ENCODE results near the gene HHIP.

HHIP gene

DNA sequence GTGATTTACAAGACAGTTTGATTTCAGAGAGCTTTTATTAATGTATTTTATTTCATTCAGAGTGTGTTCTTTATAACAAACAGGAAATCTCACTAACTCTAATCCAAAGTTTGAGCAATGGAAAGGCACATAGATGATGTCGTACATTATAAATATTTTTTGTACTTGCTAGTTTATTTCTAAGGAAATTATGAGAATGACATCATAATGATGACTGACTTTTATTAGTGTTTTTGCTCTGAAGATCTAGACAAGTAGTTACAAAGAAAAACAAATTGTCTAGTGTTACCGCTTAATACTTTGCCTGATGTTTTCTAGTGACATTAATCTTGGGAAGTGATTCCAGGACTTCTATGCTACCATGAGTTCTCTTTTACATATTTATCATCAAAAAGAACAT, 43.2 kb downstream of the HHIP start:
- TF ChIP-seq, protein P1, sequence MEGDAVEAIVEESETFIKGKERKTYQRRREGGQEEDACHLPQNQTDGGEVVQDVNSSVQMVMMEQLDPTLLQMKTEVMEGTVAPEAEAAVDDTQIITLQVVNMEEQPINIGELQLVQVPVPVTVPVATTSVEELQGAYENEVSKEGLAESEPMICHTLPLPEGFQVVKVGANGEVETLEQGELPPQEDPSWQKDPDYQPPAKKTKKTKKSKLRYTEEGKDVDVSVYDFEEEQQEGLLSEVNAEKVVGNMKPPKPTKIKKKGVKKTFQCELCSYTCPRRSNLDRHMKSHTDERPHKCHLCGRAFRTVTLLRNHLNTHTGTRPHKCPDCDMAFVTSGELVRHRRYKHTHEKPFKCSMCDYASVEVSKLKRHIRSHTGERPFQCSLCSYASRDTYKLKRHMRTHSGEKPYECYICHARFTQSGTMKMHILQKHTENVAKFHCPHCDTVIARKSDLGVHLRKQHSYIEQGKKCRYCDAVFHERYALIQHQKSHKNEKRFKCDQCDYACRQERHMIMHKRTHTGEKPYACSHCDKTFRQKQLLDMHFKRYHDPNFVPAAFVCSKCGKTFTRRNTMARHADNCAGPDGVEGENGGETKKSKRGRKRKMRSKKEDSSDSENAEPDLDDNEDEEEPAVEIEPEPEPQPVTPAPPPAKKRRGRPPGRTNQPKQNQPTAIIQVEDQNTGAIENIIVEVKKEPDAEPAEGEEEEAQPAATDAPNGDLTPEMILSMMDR (conservative IDR thresholded peaks at IDR 0.05): no peak
- H3K27ac ChIP-seq: no peak overlapping the region

DNA sequence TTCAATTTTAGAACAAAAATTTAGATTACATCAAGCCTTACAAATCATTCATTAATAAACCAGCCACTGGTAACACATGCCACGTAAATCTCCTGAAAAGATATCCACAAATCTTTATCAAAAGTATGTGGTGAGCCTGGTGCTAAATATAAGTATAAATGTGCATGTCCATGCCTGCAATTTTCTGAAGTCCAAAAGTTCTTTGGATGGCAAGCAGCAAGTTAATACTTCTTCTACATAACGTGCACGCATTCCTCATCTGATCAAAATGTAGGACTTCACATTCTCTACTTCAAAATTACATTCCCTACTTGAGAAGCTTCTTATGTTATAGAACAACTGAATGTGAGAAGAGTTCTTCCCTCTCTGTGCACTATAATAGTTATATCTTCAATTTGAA, 49.8 kb downstream of the HHIP start:
- no peak overlapping the region for H3K27ac ChIP-seq
- no peak for TF ChIP-seq ZFX (IDR thresholded peaks at IDR 0.05)
- TF ChIP-seq, protein P1 (conservative IDR thresholded peaks at IDR 0.05): no peak

DNA sequence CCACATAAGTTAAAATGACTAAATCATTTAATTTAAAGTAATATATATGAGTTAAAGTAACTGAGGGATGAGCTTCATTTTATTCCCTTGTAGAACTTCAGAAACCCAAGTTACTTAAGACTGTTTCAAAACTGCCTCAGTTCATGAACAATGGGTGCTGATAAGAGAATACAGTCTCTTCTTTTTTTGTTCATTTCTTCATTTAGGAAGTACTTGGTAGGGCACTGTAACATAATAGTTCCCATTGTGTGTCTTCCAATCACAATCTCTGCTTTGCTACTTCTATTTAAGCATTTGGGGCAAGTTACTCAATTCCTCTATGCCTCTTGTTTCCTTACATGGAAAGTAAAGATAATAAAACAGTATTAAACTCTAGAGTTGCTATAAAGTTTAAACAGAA, 50.4 kb downstream of the HHIP start:
- no peak overlapping the region for H3K27ac ChIP-seq
- TF ChIP-seq ZFX (IDR thresholded peaks at IDR 0.05): no peak
- TF ChIP-seq, protein P1 (conservative IDR thresholded peaks at IDR 0.05): no peak

DNA sequence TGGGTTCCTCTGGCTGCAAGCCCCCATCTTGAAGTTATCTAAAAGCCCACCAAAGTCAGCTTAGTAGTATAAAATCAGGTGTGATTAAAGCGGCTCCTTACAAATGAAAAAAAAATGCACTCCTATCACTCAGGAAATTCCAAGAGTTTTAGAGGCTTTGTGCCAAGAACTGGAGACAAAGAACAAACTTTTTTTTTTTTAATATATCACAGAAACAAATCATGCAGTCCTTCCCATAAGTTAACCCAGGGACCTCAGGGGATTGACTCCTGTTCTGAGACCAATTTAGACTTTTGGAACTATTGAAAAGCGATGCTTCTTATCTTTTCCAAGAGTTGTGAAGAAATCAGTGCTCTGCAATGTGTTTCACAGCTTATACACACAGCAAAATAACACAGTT, 53.6 kb downstream of the HHIP start:
- TF ChIP-seq, protein P1 (conservative IDR thresholded peaks at IDR 0.05): no peak
- TF ChIP-seq ZFX (IDR thresholded peaks at IDR 0.05): no peak
- no peak overlapping the region for H3K27ac ChIP-seq

DNA sequence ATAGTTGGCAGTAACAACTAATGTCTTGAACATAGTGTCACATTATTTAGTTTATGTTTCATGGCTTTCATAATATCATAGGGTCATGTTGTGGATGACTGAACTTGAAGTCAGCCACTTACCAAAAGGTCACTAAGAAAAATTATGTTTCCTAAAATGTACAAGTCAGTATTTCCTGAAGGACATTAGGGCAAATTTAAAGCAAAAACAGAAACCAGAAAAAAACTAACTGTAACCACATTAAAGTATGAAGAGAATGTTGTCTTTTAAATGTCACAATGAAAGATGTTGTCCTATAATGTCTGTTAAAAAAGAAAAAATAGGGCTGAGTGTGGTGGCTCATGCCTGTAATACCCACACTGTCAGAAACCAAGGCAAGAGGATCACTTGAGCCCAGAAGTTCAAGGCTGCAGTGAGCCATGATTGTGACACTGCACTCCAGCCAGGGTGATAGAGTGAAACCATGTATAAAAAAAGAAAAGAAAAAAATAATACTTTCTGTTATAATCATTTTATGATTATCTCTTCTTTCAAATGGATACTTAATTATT, 55.8 kb downstream of the HHIP start:
- TF ChIP-seq ZFX (IDR thresholded peaks at IDR 0.05): no peak
- TF ChIP-seq, protein P1 (conservative IDR thresholded peaks at IDR 0.05): no peak
- H3K27ac ChIP-seq: no peak overlapping the region

DNA sequence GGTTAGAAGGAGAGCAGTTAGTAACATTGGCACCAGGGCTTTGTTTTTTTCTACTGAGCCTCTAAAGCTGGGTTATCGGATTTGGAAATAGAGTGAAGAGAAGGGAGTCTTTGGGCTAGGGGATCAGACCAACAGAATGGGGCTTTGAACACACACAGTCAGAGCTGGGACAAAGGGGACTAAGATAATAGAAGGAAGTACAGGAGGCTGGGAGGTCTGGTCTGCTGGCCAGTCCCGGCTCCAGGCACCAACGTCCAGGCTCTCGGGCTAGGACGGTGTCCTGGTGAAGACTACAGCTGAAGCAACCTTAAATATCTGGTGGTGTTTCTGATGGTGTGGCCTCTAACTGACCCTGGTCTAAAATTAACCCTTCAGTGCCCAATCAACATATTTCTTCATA, 57.5 kb downstream of the HHIP start:
- H3K27ac ChIP-seq: no peak overlapping the region
- no peak for TF ChIP-seq ZFX (IDR thresholded peaks at IDR 0.05)
- TF ChIP-seq, protein P1 (conservative IDR thresholded peaks at IDR 0.05): no peak

DNA sequence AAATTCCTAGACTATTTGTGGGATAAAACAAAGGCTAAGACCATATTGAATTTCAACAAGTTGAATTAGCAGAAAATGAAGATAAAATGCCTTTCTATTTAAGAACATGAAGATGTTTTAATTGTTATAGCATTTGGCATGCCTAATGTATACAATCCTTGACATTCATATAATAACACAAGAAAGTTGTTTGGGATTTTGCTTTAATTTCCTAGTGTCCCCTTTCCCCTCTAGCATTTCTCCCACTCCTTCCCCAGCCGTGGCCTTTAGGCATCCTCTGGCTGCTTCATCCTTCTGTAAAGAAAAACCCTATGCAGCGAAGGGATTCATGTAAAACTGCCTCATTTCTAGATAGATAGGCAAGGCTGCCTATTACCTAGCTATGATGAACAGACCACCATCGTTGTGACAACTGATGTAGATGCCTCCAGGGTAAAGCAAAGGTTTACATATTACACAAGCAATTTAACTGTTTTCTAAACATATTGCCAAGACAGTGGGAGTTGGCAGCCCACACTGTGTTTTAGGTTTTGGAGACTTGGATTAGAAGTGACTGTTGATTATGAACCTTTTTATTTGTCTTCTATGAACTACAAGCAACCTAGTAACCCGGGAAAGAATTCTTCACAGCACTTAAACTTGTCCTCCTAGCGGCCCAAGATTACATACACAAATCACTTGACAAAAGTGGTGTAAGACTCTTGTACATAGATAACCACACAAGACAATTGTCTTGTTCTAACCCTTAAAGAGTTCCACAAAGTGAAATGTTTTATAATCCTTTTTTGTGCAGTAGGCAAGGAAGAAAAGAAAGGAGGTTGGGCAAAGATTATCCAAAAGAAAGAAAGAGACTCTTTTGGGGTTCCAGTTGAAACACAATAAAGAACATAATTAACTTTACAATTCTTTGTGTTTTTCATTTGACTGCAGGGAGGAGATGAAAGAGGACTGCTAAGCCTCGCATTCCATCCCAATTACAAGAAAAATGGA, 59.9 kb downstream of the HHIP start:
- TF ChIP-seq, protein P1 (conservative IDR thresholded peaks at IDR 0.05): peak; percentile 13
- no peak for TF ChIP-seq ZFX (IDR thresholded peaks at IDR 0.05)
- no peak overlapping the region for H3K27ac ChIP-seq
